BLaER1 treated with 17β-estradiol and CSF1 and Interleukin-3, amounts not matched to agents 10 nM and 100 nM (cell line): ENCODE results near the gene ATXN8OS.
A peak's percentile ranks its signal among the peaks of the same experiment; 100 is the strongest.
"Not testable (repeated sequence)": the region's sequence is repeated elsewhere in the genome, so short reads cannot be mapped to it uniquely, and the experiment has no call there.

Experiments
- H3K27ac ChIP-seq, 11 experiments: shearing (Covaris generic); formaldehyde crosslinking; 2 replicates each; pipeline ENCODE4 v1.8.1; 2022
- H3K27me3 ChIP-seq, 11 experiments: shearing (Covaris generic); formaldehyde crosslinking; 2 replicates each; pipeline ENCODE4 v1.8.1; 2022
- H3K36me3 ChIP-seq, 11 experiments: shearing (Covaris generic); formaldehyde crosslinking; 2 replicates each; pipeline ENCODE4 v1.8.1; 2022
- H3K4me1 ChIP-seq, 10 experiments: shearing (Covaris generic); formaldehyde crosslinking; 2 replicates each; pipeline ENCODE4 v1.8.1; 2022
- H3K4me2 ChIP-seq, 11 experiments: shearing (Covaris generic); formaldehyde crosslinking; 2 replicates each; pipeline ENCODE4 v1.8.1; 2022
- H3K4me3 ChIP-seq, 10 experiments: shearing (Covaris generic); formaldehyde crosslinking; 2 replicates each; pipeline ENCODE4 v1.8.1; 2022
- H3K9ac ChIP-seq, 11 experiments: shearing (Covaris generic); formaldehyde crosslinking; 2 replicates each; pipeline ENCODE4 v1.8.1; 2022
- H3K9me3 ChIP-seq, 11 experiments: shearing (Covaris generic); formaldehyde crosslinking; replicated peaks in 1 of 11; 2 replicates each; pipeline ENCODE4 v1.8.1; 2022
- H4K20me1 ChIP-seq, 11 experiments: shearing (Covaris generic); formaldehyde crosslinking; 2 replicates each; pipeline ENCODE4 v1.8.1; 2022
- Cebpa-rat ChIP-seq, 11 experiments: shearing (Covaris generic); IDR thresholded peaks; 2 replicates each; pipeline ENCODE4 v1.8.1; 2022

Gene ATXN8OS

GRCh38 chr13:70117338-70117905 lies 9.8 kb downstream of the ATXN8OS start:
- no peaks in the 10 kb centered on the region for H3K4me1 ChIP-seq
- no peaks in the 10 kb centered on the region for H4K20me1 ChIP-seq
- no peak overlapping the region for H3K4me2 ChIP-seq
- H3K9me3 ChIP-seq, result no peaks in the 10 kb centered on the region
- no peaks in the 10 kb centered on the region for H3K27me3 ChIP-seq
- H3K4me3 ChIP-seq, result no peak overlapping the region
- TF ChIP-seq Cebpa-rat (IDR thresholded peaks at IDR 0.05), result no peak
- no peak overlapping the region for H3K27ac ChIP-seq
- no peak overlapping the region for H3K9ac ChIP-seq
- H3K36me3 ChIP-seq, result no peaks in the 10 kb centered on the region

GRCh38 chr13:70125693-70126092 lies 18.1 kb downstream of the ATXN8OS start:
- H3K9ac ChIP-seq, result no peak overlapping the region
- no peak overlapping the region for H3K4me2 ChIP-seq
- no peaks in the 10 kb centered on the region for H3K4me1 ChIP-seq
- no peaks in the 10 kb centered on the region for H4K20me1 ChIP-seq
- TF ChIP-seq Cebpa-rat (IDR thresholded peaks at IDR 0.05), result no peak
- H3K27ac ChIP-seq, result no peak overlapping the region
- H3K36me3 ChIP-seq, result no peaks in the 10 kb centered on the region
- H3K4me3 ChIP-seq, result no peak overlapping the region
- no peaks in the 10 kb centered on the region for H3K27me3 ChIP-seq
- H3K9me3 ChIP-seq, result no peaks in the 10 kb centered on the region

GRCh38 chr13:70128098-70128497 lies 20.5 kb downstream of the ATXN8OS start:
- H4K20me1 ChIP-seq, result no peaks in the 10 kb centered on the region
- no peak overlapping the region for H3K4me3 ChIP-seq
- no peaks in the 10 kb centered on the region for H3K27me3 ChIP-seq
- H3K27ac ChIP-seq, result no peak overlapping the region
- no peak overlapping the region for H3K4me2 ChIP-seq
- H3K36me3 ChIP-seq, result no peaks in the 10 kb centered on the region
- TF ChIP-seq Cebpa-rat (IDR thresholded peaks at IDR 0.05), result no peak
- H3K9me3 ChIP-seq, result no peaks in the 10 kb centered on the region
- H3K9ac ChIP-seq, result no peak overlapping the region
- no peaks in the 10 kb centered on the region for H3K4me1 ChIP-seq

- H3K27me3 ChIP-seq, H3K4me1 ChIP-seq, H3K27ac ChIP-seq, H3K9me3 ChIP-seq, H3K36me3 ChIP-seq, H3K9ac ChIP-seq, H4K20me1 ChIP-seq, H3K4me3 ChIP-seq, H3K4me2 ChIP-seq: not testable (repeated sequence)
Measured at GRCh38 chr13:70142658-70143057, 35.0 kb downstream of the ATXN8OS start.

GRCh38 chr13:70162141-70162540 lies 54.5 kb downstream of the ATXN8OS start:
- H3K27me3 ChIP-seq, result no peaks in the 10 kb centered on the region
- no peaks in the 10 kb centered on the region for H3K36me3 ChIP-seq
- H3K4me1 ChIP-seq, result peaks cover 0 to 8% (median 0%) of the 10 kb centered on the region in 10 experiments; a peak in 7 of 20 replicates
- no peak for TF ChIP-seq Cebpa-rat (IDR thresholded peaks at IDR 0.05)
- no peaks in the 10 kb centered on the region for H3K9me3 ChIP-seq
- H3K4me2 ChIP-seq, result peak overlapping the region in 5 of 11 experiments; percentile 1 to 39 (median 31); a peak in 6 of 22 replicates
- no peak overlapping the region for H3K27ac ChIP-seq
- H3K4me3 ChIP-seq, result no peak overlapping the region
- H3K9ac ChIP-seq, result no peak overlapping the region
- H4K20me1 ChIP-seq, result no peaks in the 10 kb centered on the region

- no peak for TF ChIP-seq Cebpa-rat (IDR thresholded peaks at IDR 0.05)
- Histone ChIP-seq H3K36me3 (no peaks in the 10 kb centered on the region), H3K9ac (no peak overlapping the region), H3K27ac (no peak overlapping the region), H3K27me3 (no peaks in the 10 kb centered on the region), H4K20me1 (no peaks in the 10 kb centered on the region), H3K4me2 (no peak overlapping the region), H3K4me1 (no peaks in the 10 kb centered on the region), H3K4me3 (no peak overlapping the region), H3K9me3 (peaks cover 0 to 7% (median 0%) of the 10 kb centered on the region in 11 experiments; a peak in 2 of 22 replicates)
Measured at GRCh38 chr13:70170689-70171088, 63.1 kb downstream of the ATXN8OS start.

GRCh38 chr13:70171151-70171550 lies 63.5 kb downstream of the ATXN8OS start:
- TF ChIP-seq Cebpa-rat (IDR thresholded peaks at IDR 0.05), result no peak
- Histone ChIP-seq H3K4me2 (no peak overlapping the region), H3K4me1 (no peaks in the 10 kb centered on the region), H3K9me3 (peaks cover 0 to 7% (median 0%) of the 10 kb centered on the region in 11 experiments; a peak in 2 of 22 replicates), H3K27me3 (no peaks in the 10 kb centered on the region), H3K4me3 (no peak overlapping the region), H3K36me3 (no peaks in the 10 kb centered on the region), H4K20me1 (no peaks in the 10 kb centered on the region), H3K27ac (no peak overlapping the region), H3K9ac (no peak overlapping the region)

GRCh38 chr13:70172946-70173597 lies 65.4 kb downstream of the ATXN8OS start:
- Histone ChIP-seq H3K27me3 (no peaks in the 10 kb centered on the region), H3K36me3 (no peaks in the 10 kb centered on the region), H3K9me3 (no peaks in the 10 kb centered on the region), H3K4me1 (no peaks in the 10 kb centered on the region), H3K27ac (no peak overlapping the region), H3K4me3 (no peak overlapping the region), H3K9ac (no peak overlapping the region), H4K20me1 (no peaks in the 10 kb centered on the region), H3K4me2 (no peak overlapping the region)
- no peak for TF ChIP-seq Cebpa-rat (IDR thresholded peaks at IDR 0.05)

- Histone ChIP-seq H4K20me1 (no peaks in the 10 kb centered on the region), H3K27me3 (no peaks in the 10 kb centered on the region), H3K9me3 (no peaks in the 10 kb centered on the region), H3K36me3 (no peaks in the 10 kb centered on the region), H3K27ac (no peak overlapping the region), H3K4me3 (no peak overlapping the region), H3K9ac (no peak overlapping the region), H3K4me2 (no peak overlapping the region), H3K4me1 (no peaks in the 10 kb centered on the region)
- no peak for TF ChIP-seq Cebpa-rat (IDR thresholded peaks at IDR 0.05)
Measured at GRCh38 chr13:70173598-70173959, 66.0 kb downstream of the ATXN8OS start.

- H3K4me2 ChIP-seq, result no peak overlapping the region
- H3K27me3 ChIP-seq, result no peaks in the 10 kb centered on the region
- no peaks in the 10 kb centered on the region for H4K20me1 ChIP-seq
- no peak overlapping the region for H3K9ac ChIP-seq
- H3K9me3 ChIP-seq, result no peaks in the 10 kb centered on the region
- H3K4me1 ChIP-seq, result no peaks in the 10 kb centered on the region
- no peak overlapping the region for H3K27ac ChIP-seq
- no peaks in the 10 kb centered on the region for H3K36me3 ChIP-seq
- no peak for TF ChIP-seq Cebpa-rat (IDR thresholded peaks at IDR 0.05)
- no peak overlapping the region for H3K4me3 ChIP-seq
Measured at GRCh38 chr13:70178346-70178745, 70.7 kb downstream of the ATXN8OS start.
